Measurements from ENCODE around the gene LGALSL. TPM values are rescaled to one million over a fixed set of nuclear protein-coding genes. Genes with fewer than 3 reads are reported as not detected.

LGALSL gene
- polyA plus RNA-seq, 4 donors = 6.0 to 28.6 (median 25.3) TPM

DNA sequence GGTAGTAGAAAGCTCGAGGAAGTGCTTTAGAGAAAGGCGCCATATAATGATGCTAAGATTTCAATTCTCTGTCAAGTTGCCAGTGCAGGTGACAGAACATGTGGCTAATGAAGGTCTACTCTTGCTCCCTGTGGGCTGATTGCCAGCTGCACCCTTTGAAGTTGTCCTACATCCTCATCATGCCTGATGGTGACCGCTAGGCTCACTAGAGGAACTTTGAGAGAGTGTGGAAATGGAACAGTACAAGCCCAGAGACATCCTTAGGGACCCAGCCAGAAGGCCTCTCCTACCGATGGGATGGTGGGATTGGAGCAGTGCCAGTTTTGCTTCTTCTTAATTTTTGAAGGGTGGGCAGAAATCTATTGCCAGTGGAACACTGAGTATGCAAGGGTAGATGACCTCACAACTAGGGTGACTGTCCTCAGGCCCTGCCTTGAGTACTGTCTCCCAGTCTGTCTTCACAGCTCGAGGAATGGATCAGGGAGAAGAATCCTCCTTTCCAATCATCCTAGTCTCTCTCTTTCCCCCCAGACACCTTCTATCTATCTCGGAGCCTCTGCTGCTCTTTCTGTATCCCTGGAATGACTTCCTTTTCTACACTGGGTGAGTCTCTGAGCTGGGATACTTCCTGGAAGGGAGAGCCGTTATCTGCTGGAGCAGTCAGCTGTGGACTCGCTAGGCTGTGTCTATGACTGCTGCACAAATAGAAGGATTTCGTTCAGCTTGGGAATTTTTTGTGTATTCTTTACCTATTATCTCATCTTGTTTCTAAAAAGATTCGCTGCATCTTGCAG, 33.5 kb downstream of the LGALSL start:
- no peak overlapping the region for H3K4me3 ChIP-seq (ENCODE audit: low read depth in 1 of 3, low read length in 3 of 3)
- FAIRE-seq (no peak), DNase-seq (peak in 1 of 2 donors; percentile 29)
- no peaks in the 10 kb centered on the region for H3K9me3 ChIP-seq (ENCODE audit: control insufficient read depth in 2 of 2, insufficient read depth in 1 of 2, low read depth in 1 of 2, low read length in 1 of 2)
- no peaks in the 10 kb centered on the region for H3K27me3 ChIP-seq (ENCODE audit: control insufficient read depth in 3 of 3, insufficient read depth in 3 of 3, low read length in 3 of 3)
- 18 to 49% (median 35%) methylated on average over 10 of the region's 10 CpGs for WGBS, 3 donors
- no peaks in the 10 kb centered on the region for H3K36me3 ChIP-seq (ENCODE audit: control insufficient read depth in 3 of 3, insufficient read depth in 2 of 3, low read depth in 1 of 3, low read length in 3 of 3)
- no peak overlapping the region for H3K27ac ChIP-seq (ENCODE audit: low read depth in 1 of 3, low read length in 2 of 3)
- peaks cover 0 to 4% (median 0%) of the 10 kb centered on the region in 3 donors for H3K4me1 ChIP-seq (ENCODE audit: control insufficient read depth in 3 of 3, insufficient read depth in 2 of 3, low read depth in 1 of 3, low read length in 2 of 3)

DNA sequence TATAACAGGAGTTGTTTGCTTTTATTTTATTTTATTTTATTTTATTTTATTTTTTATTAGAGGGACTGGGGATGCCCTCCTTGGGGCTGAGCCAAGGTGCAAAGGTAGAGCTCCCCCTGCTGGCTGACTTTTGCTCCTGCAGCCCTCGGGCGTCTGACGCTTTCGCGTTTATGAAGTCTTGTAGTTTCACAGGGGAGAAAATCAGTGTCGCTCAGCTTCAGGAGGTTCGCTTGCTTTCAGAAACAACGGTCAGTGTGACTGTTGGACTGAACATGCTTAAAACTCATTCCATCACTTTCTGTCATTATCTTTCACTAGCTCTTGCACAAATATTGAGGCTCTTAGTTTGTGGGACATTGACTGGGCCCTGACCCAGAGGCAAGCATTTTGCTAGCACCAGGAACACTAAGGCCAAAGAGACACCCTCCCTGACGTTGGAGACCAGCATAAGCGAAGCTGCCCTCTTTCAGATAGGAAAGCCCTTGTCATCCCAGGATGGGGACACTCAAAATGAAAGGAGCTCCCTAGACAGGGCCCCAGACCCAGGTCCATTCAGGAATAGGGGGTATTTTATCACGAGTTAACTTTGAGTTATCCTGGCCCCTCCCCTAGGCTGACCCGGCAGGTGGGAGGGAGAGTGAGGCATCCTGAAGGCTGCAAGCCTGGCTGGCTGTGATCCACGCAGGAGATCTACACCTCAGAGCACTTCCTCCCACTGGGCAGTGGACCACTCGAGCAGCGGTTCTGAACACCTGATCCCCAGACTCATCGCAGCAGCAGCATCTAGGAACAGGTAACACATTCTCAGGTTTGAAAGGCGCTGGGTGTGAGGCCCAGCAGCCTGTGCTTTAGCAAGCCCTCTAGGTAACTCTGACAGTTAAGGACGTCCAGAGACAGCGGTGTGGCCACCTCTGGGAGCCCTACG, 34.4 kb downstream of the LGALSL start:
- Histone ChIP-seq H3K36me3 (ENCODE audit: control insufficient read depth in 3 of 3, insufficient read depth in 2 of 3, low read depth in 1 of 3, low read length in 3 of 3) (no peaks in the 10 kb centered on the region), H3K9me3 (ENCODE audit: control insufficient read depth in 2 of 2, insufficient read depth in 1 of 2, low read depth in 1 of 2, low read length in 1 of 2) (no peaks in the 10 kb centered on the region), H3K4me3 (ENCODE audit: low read depth in 1 of 3, low read length in 3 of 3) (no peak overlapping the region), H3K27me3 (ENCODE audit: control insufficient read depth in 3 of 3, insufficient read depth in 3 of 3, low read length in 3 of 3) (no peaks in the 10 kb centered on the region), H3K27ac (ENCODE audit: low read depth in 1 of 3, low read length in 2 of 3) (no peak overlapping the region), H3K4me1 (ENCODE audit: control insufficient read depth in 3 of 3, insufficient read depth in 2 of 3, low read depth in 1 of 3, low read length in 2 of 3) (no peaks in the 10 kb centered on the region)
- FAIRE-seq (no peak), DNase-seq (peak; percentile 68 to 82)
- WGBS, 3 donors = 48 to 50% (median 49%) methylated on average over 20 of the region's 20 CpGs

DNA sequence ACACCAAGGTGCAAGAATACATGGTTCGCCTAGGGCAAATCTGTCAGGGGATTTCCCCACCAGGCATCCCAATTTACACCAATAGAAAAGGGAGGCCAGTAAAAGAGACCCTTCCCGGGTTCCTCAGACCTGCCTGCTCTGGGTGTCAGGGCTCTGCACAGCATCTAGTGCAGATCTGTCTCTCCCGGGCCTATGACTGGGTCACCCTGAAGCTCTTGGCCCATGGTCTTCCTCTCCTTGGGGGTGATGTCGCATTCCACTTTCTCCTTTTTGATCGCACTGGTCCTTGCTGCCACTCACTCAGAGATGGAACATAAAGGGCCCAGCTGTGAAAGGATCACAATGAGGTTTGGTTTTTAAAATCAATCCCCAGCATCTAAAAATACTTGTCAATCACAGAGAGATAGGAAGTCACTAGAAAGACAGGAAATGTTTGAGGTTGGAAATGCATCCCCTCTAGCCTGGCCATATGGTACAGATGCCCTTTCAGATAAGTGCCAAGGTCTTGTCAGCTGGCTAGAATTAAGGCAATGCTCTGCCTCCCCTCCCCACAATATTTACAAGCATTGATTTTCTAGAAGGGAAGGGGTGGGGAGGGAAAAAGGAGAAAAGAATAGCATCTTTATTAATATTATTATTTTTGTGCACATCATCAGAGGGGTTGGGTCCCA, 35.3 kb downstream of the LGALSL start:
- Histone ChIP-seq H3K27me3 (ENCODE audit: control insufficient read depth in 3 of 3, insufficient read depth in 3 of 3, low read length in 3 of 3) (no peaks in the 10 kb centered on the region), H3K27ac (ENCODE audit: low read depth in 1 of 3, low read length in 2 of 3) (no peak overlapping the region), H3K4me3 (ENCODE audit: low read depth in 1 of 3, low read length in 3 of 3) (no peak overlapping the region), H3K36me3 (ENCODE audit: control insufficient read depth in 3 of 3, insufficient read depth in 2 of 3, low read depth in 1 of 3, low read length in 3 of 3) (no peaks in the 10 kb centered on the region), H3K9me3 (ENCODE audit: control insufficient read depth in 2 of 2, insufficient read depth in 1 of 2, low read depth in 1 of 2, low read length in 1 of 2) (no peaks in the 10 kb centered on the region), H3K4me1 (ENCODE audit: control insufficient read depth in 3 of 3, insufficient read depth in 2 of 3, low read depth in 1 of 3, low read length in 2 of 3) (no peaks in the 10 kb centered on the region)
- no peak for FAIRE-seq
- WGBS, 3 donors = 73 to 93% (median 83%) methylated on average over 5 of the region's 5 CpGs
- no peak for DNase-seq

DNA sequence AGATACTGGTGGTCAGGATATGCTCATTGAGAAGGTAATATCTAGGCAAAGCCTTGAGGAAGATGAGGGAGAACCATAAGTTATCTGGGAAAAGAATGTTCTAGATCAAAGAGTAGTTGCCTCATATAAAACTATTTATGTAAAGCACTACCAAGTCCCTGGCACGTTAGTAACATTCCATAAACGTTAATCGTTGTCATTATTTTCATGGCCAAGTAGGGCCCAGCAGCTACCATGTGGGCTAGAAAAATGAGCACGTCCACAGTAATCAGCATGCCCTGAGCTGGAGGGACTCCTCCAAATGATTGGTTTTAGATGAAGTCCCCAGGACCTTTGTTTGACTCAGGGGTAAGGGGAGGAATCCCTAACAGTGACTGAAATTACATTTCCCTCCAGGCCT, 37.5 kb downstream of the LGALSL start:
- Histone ChIP-seq H3K36me3 (ENCODE audit: control insufficient read depth in 3 of 3, insufficient read depth in 2 of 3, low read depth in 1 of 3, low read length in 3 of 3) (no peaks in the 10 kb centered on the region), H3K27me3 (ENCODE audit: control insufficient read depth in 3 of 3, insufficient read depth in 3 of 3, low read length in 3 of 3) (no peaks in the 10 kb centered on the region), H3K9me3 (ENCODE audit: control insufficient read depth in 2 of 2, insufficient read depth in 1 of 2, low read depth in 1 of 2, low read length in 1 of 2) (no peaks in the 10 kb centered on the region), H3K4me3 (ENCODE audit: low read depth in 1 of 3, low read length in 3 of 3) (no peak overlapping the region), H3K4me1 (ENCODE audit: control insufficient read depth in 3 of 3, insufficient read depth in 2 of 3, low read depth in 1 of 3, low read length in 2 of 3) (no peaks in the 10 kb centered on the region), H3K27ac (ENCODE audit: low read depth in 1 of 3, low read length in 2 of 3) (no peak overlapping the region)
- DNase-seq (no peak), FAIRE-seq (no peak)
- 65 to 78% (median 66%) methylated on average over 4 of the region's 4 CpGs for WGBS, 3 donors

DNA sequence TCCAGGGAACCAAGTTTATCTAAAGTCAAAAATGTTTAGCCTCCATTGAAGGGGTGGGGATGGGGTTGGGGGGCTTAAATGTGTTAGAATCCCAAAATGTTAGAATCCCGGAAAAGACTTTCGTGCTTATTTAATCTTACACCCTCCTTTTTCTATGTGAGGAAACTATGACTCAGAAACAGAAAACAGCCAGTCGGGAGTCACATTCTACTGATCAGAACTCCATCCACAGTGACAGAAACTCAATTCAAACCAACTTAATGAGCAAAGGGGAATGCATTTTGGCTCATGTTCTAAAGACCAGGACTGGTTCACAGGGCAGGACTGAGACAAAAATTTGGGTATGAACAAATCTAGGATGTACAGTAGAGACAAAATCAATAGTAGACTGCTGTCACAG, 38.3 kb downstream of the LGALSL start:
- no peak overlapping the region for H3K27ac ChIP-seq (ENCODE audit: low read depth in 1 of 3, low read length in 2 of 3)
- FAIRE-seq (no peak), DNase-seq (no peak)
- no peaks in the 10 kb centered on the region for H3K36me3 ChIP-seq (ENCODE audit: control insufficient read depth in 3 of 3, insufficient read depth in 2 of 3, low read depth in 1 of 3, low read length in 3 of 3)
- no peaks in the 10 kb centered on the region for H3K9me3 ChIP-seq (ENCODE audit: control insufficient read depth in 2 of 2, insufficient read depth in 1 of 2, low read depth in 1 of 2, low read length in 1 of 2)
- WGBS, 3 donors = 74 to 93% (median 85%) methylated on average over 3 of the region's 3 CpGs
- H3K4me1 ChIP-seq (ENCODE audit: control insufficient read depth in 3 of 3, insufficient read depth in 2 of 3, low read depth in 1 of 3, low read length in 2 of 3) = no peaks in the 10 kb centered on the region
- no peaks in the 10 kb centered on the region for H3K27me3 ChIP-seq (ENCODE audit: control insufficient read depth in 3 of 3, insufficient read depth in 3 of 3, low read length in 3 of 3)
- no peak overlapping the region for H3K4me3 ChIP-seq (ENCODE audit: low read depth in 1 of 3, low read length in 3 of 3)

DNA sequence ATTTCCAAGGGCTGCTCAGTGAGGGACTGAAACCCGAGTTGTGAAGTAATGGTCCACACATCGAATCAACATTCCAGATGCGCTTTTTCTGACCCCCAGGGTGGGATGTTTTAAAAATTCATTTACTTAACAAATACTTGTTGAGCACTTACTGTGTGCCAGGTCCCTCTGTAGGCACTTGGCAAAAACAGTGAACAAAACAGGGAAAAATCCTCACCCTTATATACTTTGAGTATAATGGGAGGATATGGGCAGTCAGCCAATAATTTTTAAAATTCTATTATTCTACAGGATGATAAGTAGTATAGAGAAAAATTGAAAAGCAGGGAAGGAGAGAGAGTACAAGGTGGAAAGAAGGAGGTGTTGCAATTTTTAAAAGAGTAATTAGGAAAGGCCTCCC, 38.9 kb downstream of the LGALSL start:
- WGBS, 3 donors = 88 to 94% (median 91%) methylated on average over 3 of the region's 3 CpGs
- no peak for DNase-seq
- Histone ChIP-seq H3K4me1 (ENCODE audit: control insufficient read depth in 3 of 3, insufficient read depth in 2 of 3, low read depth in 1 of 3, low read length in 2 of 3) (no peaks in the 10 kb centered on the region), H3K27ac (ENCODE audit: low read depth in 1 of 3, low read length in 2 of 3) (no peak overlapping the region), H3K9me3 (ENCODE audit: control insufficient read depth in 2 of 2, insufficient read depth in 1 of 2, low read depth in 1 of 2, low read length in 1 of 2) (no peaks in the 10 kb centered on the region), H3K27me3 (ENCODE audit: control insufficient read depth in 3 of 3, insufficient read depth in 3 of 3, low read length in 3 of 3) (no peaks in the 10 kb centered on the region), H3K4me3 (ENCODE audit: low read depth in 1 of 3, low read length in 3 of 3) (no peak overlapping the region), H3K36me3 (ENCODE audit: control insufficient read depth in 3 of 3, insufficient read depth in 2 of 3, low read depth in 1 of 3, low read length in 3 of 3) (no peaks in the 10 kb centered on the region)
- FAIRE-seq = no peak

DNA sequence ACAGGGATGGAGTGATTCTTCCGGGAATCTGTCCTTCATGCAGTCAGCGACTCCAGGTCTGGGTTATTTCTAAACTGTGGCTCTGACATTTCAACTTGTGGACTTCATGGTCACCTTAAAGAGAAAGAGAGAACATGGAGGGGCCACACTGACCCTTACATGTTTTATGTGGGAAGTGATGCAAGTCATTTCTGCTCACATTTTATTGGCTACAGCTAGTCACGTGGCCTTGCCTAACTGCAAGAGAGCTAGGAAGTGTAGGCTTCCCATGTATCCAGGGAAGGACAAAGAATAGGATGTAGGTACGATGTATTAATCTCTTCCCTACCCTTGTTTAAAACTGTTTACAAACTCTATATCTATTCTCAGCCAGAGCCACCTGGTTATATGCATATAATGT, 39.8 kb downstream of the LGALSL start:
- DNase-seq = no peak
- FAIRE-seq = no peak
- H3K27me3 ChIP-seq (ENCODE audit: control insufficient read depth in 3 of 3, insufficient read depth in 3 of 3, low read length in 3 of 3) = no peaks in the 10 kb centered on the region
- H3K9me3 ChIP-seq (ENCODE audit: control insufficient read depth in 2 of 2, insufficient read depth in 1 of 2, low read depth in 1 of 2, low read length in 1 of 2) = no peaks in the 10 kb centered on the region
- no peaks in the 10 kb centered on the region for H3K36me3 ChIP-seq (ENCODE audit: control insufficient read depth in 3 of 3, insufficient read depth in 2 of 3, low read depth in 1 of 3, low read length in 3 of 3)
- H3K27ac ChIP-seq (ENCODE audit: low read depth in 1 of 3, low read length in 2 of 3) = no peak overlapping the region
- no peaks in the 10 kb centered on the region for H3K4me1 ChIP-seq (ENCODE audit: control insufficient read depth in 3 of 3, insufficient read depth in 2 of 3, low read depth in 1 of 3, low read length in 2 of 3)
- H3K4me3 ChIP-seq (ENCODE audit: low read depth in 1 of 3, low read length in 3 of 3) = no peak overlapping the region
- WGBS, 3 donors = 82 to 92% (median 88%) methylated on average over 4 of the region's 4 CpGs

DNA sequence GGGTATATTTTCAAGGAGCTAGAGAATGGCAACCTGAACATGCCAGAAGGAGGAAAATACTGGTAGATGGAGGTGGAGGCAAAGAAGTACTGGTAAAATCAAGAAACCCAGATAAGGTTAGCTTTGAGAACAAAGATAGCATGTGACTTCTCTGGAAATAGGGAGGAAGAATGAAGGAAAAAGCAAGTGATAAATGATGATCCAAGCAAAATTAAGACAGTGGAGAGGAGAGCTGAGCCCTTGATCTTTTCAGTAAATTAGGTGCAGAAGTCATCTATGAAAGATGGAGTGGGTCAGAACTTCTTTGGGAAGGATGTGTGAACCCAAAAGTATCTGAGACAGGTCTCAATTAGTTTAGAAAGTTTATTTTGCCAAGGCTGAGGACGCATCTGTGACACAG, 44.5 kb downstream of the LGALSL start:
- WGBS, 3 donors = 86 to 100% (median 92%) methylated on average over 1 of the region's 1 CpG
- no peak overlapping the region for H3K27ac ChIP-seq (ENCODE audit: low read depth in 1 of 3, low read length in 2 of 3)
- H3K27me3 ChIP-seq (ENCODE audit: control insufficient read depth in 3 of 3, insufficient read depth in 3 of 3, low read length in 3 of 3) = no peaks in the 10 kb centered on the region
- H3K36me3 ChIP-seq (ENCODE audit: control insufficient read depth in 3 of 3, insufficient read depth in 2 of 3, low read depth in 1 of 3, low read length in 3 of 3) = no peaks in the 10 kb centered on the region
- H3K4me3 ChIP-seq (ENCODE audit: low read depth in 1 of 3, low read length in 3 of 3) = no peak overlapping the region
- no peaks in the 10 kb centered on the region for H3K9me3 ChIP-seq (ENCODE audit: control insufficient read depth in 2 of 2, insufficient read depth in 1 of 2, low read depth in 1 of 2, low read length in 1 of 2)
- H3K4me1 ChIP-seq (ENCODE audit: control insufficient read depth in 3 of 3, insufficient read depth in 2 of 3, low read depth in 1 of 3, low read length in 2 of 3) = no peaks in the 10 kb centered on the region
- no peak for FAIRE-seq
- DNase-seq = no peak
